Measurements from ENCODE around the gene PML.

Gene PML

GRCh38 chr15:73985101-73985873 is 9.2 kb upstream of the PML start:
- no peak for DNase-seq (ENCODE audit: low read depth in 2 of 2)

- no peak for DNase-seq (ENCODE audit: low read depth in 2 of 2)
These were observed 8.3 kb upstream of the PML start for GRCh38 chr15:73986055-73986775.

- no peak for DNase-seq (ENCODE audit: low read depth in 2 of 2)
These were observed 7.8 kb upstream of the PML start for GRCh38 chr15:73986776-73987056.

- no peak for DNase-seq (ENCODE audit: low read depth in 2 of 2)
These were observed 7.3 kb upstream of the PML start for GRCh38 chr15:73987250-73987649.

- no peak for DNase-seq (ENCODE audit: low read depth in 2 of 2)
These were observed 6.7 kb upstream of the PML start for GRCh38 chr15:73987681-73988444.

GRCh38 chr15:73988445-73988969 is 6.0 kb upstream of the PML start:
- no peak for DNase-seq (ENCODE audit: low read depth in 2 of 2)

- no peak for DNase-seq (ENCODE audit: low read depth in 2 of 2)
These were observed 5.3 kb upstream of the PML start for GRCh38 chr15:73989001-73989798.

GRCh38 chr15:73990250-73991005 is 4.1 kb upstream of the PML start:
- no peak for DNase-seq (ENCODE audit: low read depth in 2 of 2)

GRCh38 chr15:73991260-73991659 is 3.3 kb upstream of the PML start:
- DNase-seq (ENCODE audit: low read depth in 2 of 2): no peak

- DNase-seq (ENCODE audit: low read depth in 2 of 2): peak; percentile 93 to 94
These were observed 2.6 kb upstream of the PML start, which contains the start of gene STOML1 for GRCh38 chr15:73991726-73992593. Gene STOML1 (minus strand): TSS chr15:73992295. CDS start chr15:73992223, 72 bp downstream.

GRCh38 chr15:73992594-73992898 is 2.0 kb upstream of the PML start:
- DNase-seq (ENCODE audit: low read depth in 2 of 2): no peak

GRCh38 chr15:73993211-73993994 is 1.1 kb upstream of the PML start:
- DNase-seq (ENCODE audit: low read depth in 2 of 2): no peak

GRCh38 chr15:73994912-73995622 is 551 bp downstream of the PML start:
- DNase-seq (ENCODE audit: low read depth in 2 of 2): no peak

GRCh38 chr15:73996267-73996666 is 1.8 kb downstream of the PML start:
- no peak for DNase-seq (ENCODE audit: low read depth in 2 of 2)

- no peak for DNase-seq (ENCODE audit: low read depth in 2 of 2)
These were observed 2.4 kb downstream of the PML start for GRCh38 chr15:73996939-73997338.

GRCh38 chr15:73997986-73998385 is 3.5 kb downstream of the PML start:
- DNase-seq (ENCODE audit: low read depth in 2 of 2): no peak

- no peak for DNase-seq (ENCODE audit: low read depth in 2 of 2)
These were observed 12.5 kb downstream of the PML start for GRCh38 chr15:74006774-74007639.
